H1 (cell line): ENCODE results near the gene SATB2. TPM values are rescaled to one million over a fixed set of nuclear protein-coding genes. Genes with fewer than 3 reads are reported as not detected.

ENCODE experiments used
- BRCA1 ChIP-seq: IDR thresholded peaks from 2 replicates; pipeline ENCODE4 v1.6.1; 2012; ENCODE audit warnings: low read depth, low read length, improper control_type of control experiment
- CBX8 ChIP-seq: fragments of 300-800, 300-1000 bp; sonication (generic); IDR thresholded peaks from 2 replicates; pipeline ENCODE4 v1.7.1; 2016; ENCODE audit warnings: low read depth, low read length, borderline replicate concordance
- CHD1 ChIP-seq: IDR thresholded peaks from 2 replicates; pipeline ENCODE4 v1.6.1; 2012; ENCODE audit warnings: low read depth, low read length, improper control_type of control experiment
- EP300 ChIP-seq, 2 experiments: IDR thresholded peaks; 1 replicate in 1 of 2; 2 replicates in 1 of 2; pipeline ENCODE4 v1.6.1; 2011 to 2012; ENCODE audit warnings: low read depth in 2 of 2, low read length in 2 of 2, mild to moderate bottlenecking in 2 of 2, borderline replicate concordance in 1 of 2, inconsistent platforms in 1 of 2, moderate library complexity in 1 of 2
- HDAC2 ChIP-seq, 2 experiments: fragments of 300-600 bp in 1 of 2; sonication (generic) in 1 of 2; IDR thresholded peaks; 2 replicates each; pipeline ENCODE4 v1.6.1; 2011 to 2012; ENCODE audit warnings: low read depth in 2 of 2, low read length in 2 of 2, mild to moderate bottlenecking in 2 of 2, moderate library complexity in 2 of 2, borderline replicate concordance in 1 of 2, inconsistent platforms in 1 of 2
- HDAC6 ChIP-seq: IDR thresholded peaks from one replicate; pipeline ENCODE4 v1.7.1; 2012; ENCODE audit warnings: low read depth, mild to moderate bottlenecking, inconsistent platforms, low read length, moderate library complexity
- JUND ChIP-seq: IDR thresholded peaks from 2 replicates; pipeline ENCODE4 v1.6.1; 2011; ENCODE audit warnings: mild to moderate bottlenecking, improper control_type of control experiment, low read length
- KDM5A ChIP-seq: fragments of 200-600 bp; IDR thresholded peaks from 2 replicates; pipeline ENCODE4 v1.7.1; 2012; ENCODE audit warnings: mild to moderate bottlenecking, low read length, inconsistent platforms, mixed read lengths
- NANOG ChIP-seq: IDR thresholded peaks from 2 replicates; pipeline ENCODE4 v1.6.1; 2011; ENCODE audit warnings: low read length, low read depth, mild to moderate bottlenecking, inconsistent platforms; ENCODE audit not compliant: insufficient read depth, poor library complexity, severe bottlenecking
- RAD21 ChIP-seq, 2 experiments: IDR thresholded peaks in 1 of 2; conservative IDR thresholded peaks in 1 of 2; 2 replicates each; pipeline ENCODE4 v1.6.1; 2011; ENCODE audit warnings: low read depth in 2 of 2, low read length in 2 of 2, improper control_type of control experiment in 1 of 2, inconsistent platforms in 1 of 2, mild to moderate bottlenecking in 1 of 2, moderate library complexity in 1 of 2
- SIRT6 ChIP-seq: IDR thresholded peaks from one replicate; pipeline ENCODE4 v1.7.1; 2012; ENCODE audit warnings: low read length, inconsistent platforms
- SP1 ChIP-seq: IDR thresholded peaks from 2 replicates; pipeline ENCODE4 v1.6.1; 2011; ENCODE audit warnings: low read depth, low read length
- TBP ChIP-seq: IDR thresholded peaks from 2 replicates; pipeline ENCODE4 v1.6.1; 2011; ENCODE audit warnings: low read depth, low read length, improper control_type of control experiment
- TCF12 ChIP-seq: IDR thresholded peaks from 2 replicates; pipeline ENCODE4 v1.6.1; 2011; ENCODE audit warnings: low read depth, mild to moderate bottlenecking, low read length
- YY1 ChIP-seq: IDR thresholded peaks from 2 replicates; pipeline ENCODE4 v1.6.1; 2011; ENCODE audit warnings: low read depth, mild to moderate bottlenecking, low read length
- polyA plus RNA-seq, 7 experiments: library from polyadenylated mRNA; depleted of rRNA in 3 of 7; stranded (reverse) in 5 of 7; unstranded in 2 of 7; fragments of >200 nt in 5 of 7; fragments of 200-250 nt in 2 of 7; gene quantifications; 1 replicate in 5 of 7; 2 replicates in 1 of 7; 4 replicates in 1 of 7; pipeline versions ENCODE4 v1.2.1 to v1.2.3, GENCODE V29; 2011 to 2013; ENCODE audit warnings: missing spikeins in 2 of 7, mixed read lengths in 2 of 7
- total RNA-seq: library from RNA; stranded (reverse); fragmentation: NEBNext Ultra II Directional; extraction: Animal tissue kit (Norgen Biotek cat#: 25700); gene quantifications from 2 replicates; pipeline ENCODE4 v1.2.1, GENCODE V29; 2021
- TF ChIP-seq, protein P1 (sequence below): IDR thresholded peaks from 2 replicates; pipeline ENCODE4 v1.6.1; 2012; ENCODE audit warnings: inconsistent platforms
- TF ChIP-seq, protein P2 (sequence below), 3 experiments: IDR thresholded peaks; 1 replicate in 2 of 3; 2 replicates in 1 of 3; pipeline versions ENCODE4 v1.5.1 to v1.6.1; 2011; ENCODE audit warnings: low read length in 3 of 3, mild to moderate bottlenecking in 3 of 3, inconsistent platforms in 2 of 3, low read depth in 1 of 3, moderate library complexity in 1 of 3; ENCODE audit not compliant: insufficient read depth in 1 of 3; ENCODE audit errors: control extremely low read depth in 1 of 3
- TF ChIP-seq, protein P3 (sequence below): IDR thresholded peaks from 2 replicates; pipeline ENCODE4 v1.6.1; 2012; ENCODE audit warnings: low read length, inconsistent platforms

Gene SATB2
- total and polyA plus RNA-seq, 2 of the 8 experiments (the other 6 are each of a cell fraction or from before 2014, with no cell fraction given), result 1.3 to 5.7 TPM

DNA sequence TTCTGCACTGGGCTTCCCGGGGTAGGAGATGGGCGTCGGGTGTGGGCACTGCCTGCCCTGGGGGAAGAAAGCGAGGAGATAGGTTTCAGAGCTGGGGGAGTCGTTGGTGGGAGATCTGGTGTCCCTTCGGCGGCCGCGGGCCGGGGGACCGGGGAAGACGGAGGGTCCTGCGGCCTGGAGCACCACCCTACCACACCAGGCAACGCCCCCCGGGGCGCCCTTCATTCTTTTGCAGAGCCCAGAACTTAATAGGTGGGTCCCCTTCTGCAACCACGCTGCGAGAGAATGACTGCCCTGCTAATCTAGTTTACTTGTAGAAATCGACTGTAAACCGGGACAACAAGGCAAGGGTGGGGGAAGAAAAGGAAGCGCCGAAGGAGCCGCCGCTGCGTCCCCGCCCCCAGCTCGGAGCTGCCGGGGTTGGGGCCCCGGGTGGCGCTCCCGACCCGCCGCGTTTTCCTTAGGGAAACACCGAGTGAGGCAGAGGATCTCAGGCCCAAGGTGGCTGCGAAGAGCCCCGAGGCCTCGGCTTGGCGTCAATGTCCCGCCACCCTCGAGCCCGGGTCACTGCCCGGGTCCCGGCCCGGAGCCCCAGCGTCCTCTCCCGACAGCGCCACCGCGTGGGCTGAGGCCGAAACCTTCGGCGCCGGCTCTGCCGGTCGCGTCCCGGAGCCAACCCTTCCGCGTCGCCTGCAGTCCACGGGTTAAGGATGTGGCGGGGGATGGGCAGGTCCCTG, 5.4 kb upstream of the SATB2 start (continued):
- TF ChIP-seq, protein P1, sequence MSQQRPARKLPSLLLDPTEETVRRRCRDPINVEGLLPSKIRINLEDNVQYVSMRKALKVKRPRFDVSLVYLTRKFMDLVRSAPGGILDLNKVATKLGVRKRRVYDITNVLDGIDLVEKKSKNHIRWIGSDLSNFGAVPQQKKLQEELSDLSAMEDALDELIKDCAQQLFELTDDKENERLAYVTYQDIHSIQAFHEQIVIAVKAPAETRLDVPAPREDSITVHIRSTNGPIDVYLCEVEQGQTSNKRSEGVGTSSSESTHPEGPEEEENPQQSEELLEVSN, result peak; percentile 59; the same call in 1 of the 2 replicates
- TF ChIP-seq HDAC6, result no peak
- no peak for TF ChIP-seq NANOG
- TF ChIP-seq, protein P2, sequence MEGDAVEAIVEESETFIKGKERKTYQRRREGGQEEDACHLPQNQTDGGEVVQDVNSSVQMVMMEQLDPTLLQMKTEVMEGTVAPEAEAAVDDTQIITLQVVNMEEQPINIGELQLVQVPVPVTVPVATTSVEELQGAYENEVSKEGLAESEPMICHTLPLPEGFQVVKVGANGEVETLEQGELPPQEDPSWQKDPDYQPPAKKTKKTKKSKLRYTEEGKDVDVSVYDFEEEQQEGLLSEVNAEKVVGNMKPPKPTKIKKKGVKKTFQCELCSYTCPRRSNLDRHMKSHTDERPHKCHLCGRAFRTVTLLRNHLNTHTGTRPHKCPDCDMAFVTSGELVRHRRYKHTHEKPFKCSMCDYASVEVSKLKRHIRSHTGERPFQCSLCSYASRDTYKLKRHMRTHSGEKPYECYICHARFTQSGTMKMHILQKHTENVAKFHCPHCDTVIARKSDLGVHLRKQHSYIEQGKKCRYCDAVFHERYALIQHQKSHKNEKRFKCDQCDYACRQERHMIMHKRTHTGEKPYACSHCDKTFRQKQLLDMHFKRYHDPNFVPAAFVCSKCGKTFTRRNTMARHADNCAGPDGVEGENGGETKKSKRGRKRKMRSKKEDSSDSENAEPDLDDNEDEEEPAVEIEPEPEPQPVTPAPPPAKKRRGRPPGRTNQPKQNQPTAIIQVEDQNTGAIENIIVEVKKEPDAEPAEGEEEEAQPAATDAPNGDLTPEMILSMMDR (IDR thresholded peaks at IDR 0.05; ENCODE audit: control extremely low read depth in 1 of 3, insufficient read depth in 1 of 3, low read depth in 1 of 3, low read length in 3 of 3), result peak in 2 of 3 experiments; percentile 73 to 77; a peak in 3 of 4 replicates
- TF ChIP-seq SP1, result no peak
- no peak for TF ChIP-seq CHD1
- TF ChIP-seq, protein P3, sequence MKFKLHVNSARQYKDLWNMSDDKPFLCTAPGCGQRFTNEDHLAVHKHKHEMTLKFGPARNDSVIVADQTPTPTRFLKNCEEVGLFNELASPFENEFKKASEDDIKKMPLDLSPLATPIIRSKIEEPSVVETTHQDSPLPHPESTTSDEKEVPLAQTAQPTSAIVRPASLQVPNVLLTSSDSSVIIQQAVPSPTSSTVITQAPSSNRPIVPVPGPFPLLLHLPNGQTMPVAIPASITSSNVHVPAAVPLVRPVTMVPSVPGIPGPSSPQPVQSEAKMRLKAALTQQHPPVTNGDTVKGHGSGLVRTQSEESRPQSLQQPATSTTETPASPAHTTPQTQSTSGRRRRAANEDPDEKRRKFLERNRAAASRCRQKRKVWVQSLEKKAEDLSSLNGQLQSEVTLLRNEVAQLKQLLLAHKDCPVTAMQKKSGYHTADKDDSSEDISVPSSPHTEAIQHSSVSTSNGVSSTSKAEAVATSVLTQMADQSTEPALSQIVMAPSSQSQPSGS, result no peak
- TF ChIP-seq HDAC2 (IDR thresholded peaks at IDR 0.05; ENCODE audit: borderline replicate concordance in 1 of 2, low read depth in 2 of 2, low read length in 2 of 2), result 0 out of 4 replicates have a peak, but pooled peaks have one; percentile 38 to 41
- TF ChIP-seq SIRT6, result no peak
- no peak for TF ChIP-seq BRCA1
- TF ChIP-seq YY1, result 0 out of 2 replicates have a peak, but pooled peaks have one; percentile 33
- 0 out of 2 replicates have a peak, but pooled peaks have one; percentile 45 for TF ChIP-seq TCF12
- TF ChIP-seq KDM5A, result no peak
- no peak for TF ChIP-seq EP300 (IDR thresholded peaks at IDR 0.05; ENCODE audit: borderline replicate concordance in 1 of 2, low read depth in 2 of 2, low read length in 2 of 2)
- peak; percentile 59 to 79; a peak in 3 of 4 replicates for TF ChIP-seq RAD21 (IDR thresholded peaks at IDR 0.05 in 1 of 2, conservative IDR thresholded peaks at IDR 0.05 in 1 of 2; ENCODE audit: low read depth in 2 of 2, low read length in 2 of 2)
- TF ChIP-seq JUND, result no peak
- TF ChIP-seq TBP, result no peak
- TF ChIP-seq CBX8, result no peak
